Panc1 (cell line): Measurements from ENCODE around the gene THSD7B. TPM values are rescaled to one million over a fixed set of nuclear protein-coding genes. Genes with fewer than 3 reads are reported as not detected.

Source experiments
- ATAC-seq: fragments of 200-7000 bp; cut with Tn5 transposase; 2 replicates; pipeline ENCODE4 v1.9.1; 2020; ENCODE audit warnings: mild to moderate bottlenecking, moderate library complexity
- BruUV-seq: library from RNA; stranded (reverse); fragments of 400-500 nt; replicated peaks from 2 replicates; lab custom pipeline; 2021; lab: Mats Ljungman, UMichigan
- CTCF ChIA-PET: fragments of 300-600 bp; sonication (Branson Sonifier 250); formaldehyde crosslinking; loops from one replicate; lab custom pipeline; 2022; ENCODE audit warnings: antibody characterized with exemption; lab: Charles Lee
- POLR2A ChIA-PET: fragments of 300-600 bp; sonication (Branson Sonifier 250); formaldehyde crosslinking; loops from one replicate; lab custom pipeline; 2022; ENCODE audit warnings: antibody characterized with exemption; lab: Charles Lee
- DNase-seq: peaks from one replicate; pipeline ENCODE4 v3.0.0-alpha.2; 2010; ENCODE audit warnings: low read depth, low spot score
- H3K27ac ChIP-seq: 2 replicates; pipeline ENCODE4 v1.5.1; 2011; ENCODE audit warnings: mild to moderate bottlenecking, low read length, inconsistent platforms
- H3K27me3 ChIP-seq: fragments of 200-500 bp; sonication (Bioruptor generic); 2 replicates; pipeline ENCODE4 v1.6.0; 2014; ENCODE audit warnings: low read length, inconsistent platforms; ENCODE audit not compliant: control insufficient read depth, insufficient read depth
- H3K36me3 ChIP-seq: fragments of 200-500 bp; sonication (Bioruptor generic); 2 replicates; pipeline ENCODE4 v1.5.1; 2014; ENCODE audit warnings: inconsistent platforms, mild to moderate bottlenecking, low read length, moderate library complexity; ENCODE audit not compliant: control insufficient read depth, insufficient read depth
- H3K4me1 ChIP-seq: 2 replicates; pipeline ENCODE4 v1.5.1; 2011; ENCODE audit warnings: inconsistent platforms, mild to moderate bottlenecking, low read length, moderate library complexity; ENCODE audit not compliant: control insufficient read depth, insufficient read depth
- H3K4me3 ChIP-seq, 2 experiments: 2 replicates each; pipeline ENCODE4 v1.5.1; 2011 to 2012; ENCODE audit warnings: low read depth in 2 of 2, low read length in 2 of 2, mild to moderate bottlenecking in 2 of 2, inconsistent platforms in 1 of 2, moderate library complexity in 1 of 2
- H3K9me3 ChIP-seq: fragments of 200-500 bp; sonication (Bioruptor generic); 2 replicates; pipeline ENCODE4 v1.5.1; 2014; ENCODE audit warnings: low read depth, mild to moderate bottlenecking, inconsistent platforms, low read length, moderate library complexity; ENCODE audit not compliant: control insufficient read depth, insufficient read depth
- POLR2AphosphoS5 ChIP-seq: IDR thresholded peaks from 2 replicates; pipeline ENCODE4 v1.6.1; 2012; ENCODE audit warnings: mild to moderate bottlenecking, low read depth, low read length, moderate library complexity
- SIN3A ChIP-seq: IDR thresholded peaks from 2 replicates; pipeline ENCODE4 v1.6.1; 2012; ENCODE audit warnings: low read depth, mild to moderate bottlenecking, low read length, moderate library complexity, borderline replicate concordance; ENCODE audit not compliant: insufficient read depth
- TCF7L2 ChIP-seq: IDR thresholded peaks from 2 replicates; pipeline ENCODE4 v1.6.1; 2011; ENCODE audit warnings: mild to moderate bottlenecking, low read depth, low read length, inconsistent platforms
- in situ Hi-C: cut with HindIII; loops from 2 replicates; pipeline ENCODE4 v1.10.0; 2016; ENCODE audit warnings: low sequenced_read_pairs, low pct_unique_long_range_greater_than_20kb
- intact Hi-C: fragments of 100-400 bp; cut with micrococcal nuclease; formaldehyde crosslinking; loops from one replicate; pipeline ENCODE4 v1.10.0; 2022; ENCODE audit not compliant: unreplicated experiment
- total RNA-seq: library from RNA; stranded (reverse); gene quantifications from one replicate; pipeline ENCODE4 v1.2.1, GENCODE V29; 2021; ENCODE audit not compliant: unreplicated experiment
- TF ChIP-seq, protein P1 (sequence below): fragments of 450-650 bp; IDR thresholded peaks from 2 replicates; pipeline ENCODE4 v1.5.1; 2017; ENCODE audit warnings: mild to moderate bottlenecking
- TF ChIP-seq, protein P2 (sequence below), 2 experiments: IDR thresholded peaks; 2 replicates each; pipeline ENCODE4 v1.6.1; 2011 to 2012; ENCODE audit warnings: low read depth in 2 of 2, control low read depth in 1 of 2, low read length in 1 of 2, mild to moderate bottlenecking in 1 of 2, moderate library complexity in 1 of 2; ENCODE audit not compliant: insufficient read depth in 1 of 2

Gene THSD7B
- total RNA-seq, 1 experiment from 2014 or later: not detected

DNA sequence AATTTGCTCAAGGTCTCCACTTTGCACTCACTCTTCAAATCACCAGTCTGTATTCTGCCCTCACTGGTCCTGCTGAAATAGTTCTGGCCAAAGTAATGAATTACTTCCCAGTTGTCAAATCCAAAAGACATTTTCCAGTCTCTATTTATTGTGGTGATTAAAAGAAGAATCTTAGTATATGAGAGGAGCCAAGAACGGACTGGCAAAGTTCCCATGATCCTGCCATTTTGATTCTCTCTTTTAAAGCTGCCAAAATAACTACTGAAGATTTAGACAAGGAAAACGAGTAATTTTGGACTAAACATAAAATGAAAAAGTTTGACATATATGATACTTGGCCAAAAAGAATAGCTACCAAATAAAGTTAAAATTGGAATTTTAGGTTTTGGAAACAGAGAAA is 12.0 kb downstream of the THSD7B start:
- ATAC-seq (no peak), DNase-seq (no peak)
- TF ChIP-seq TCF7L2 (no peak), SIN3A (no peak)
- in situ Hi-C loops (no loop called here), intact Hi-C loops (no loop called here)
- Histone ChIP-seq H3K4me1 (no peaks in the 10 kb centered on the region), H3K36me3 (no peaks in the 10 kb centered on the region), H3K27ac (no peak overlapping the region), H3K9me3 (no peaks in the 10 kb centered on the region), H3K4me3 (no peak overlapping the region), H3K27me3 (no peaks in the 10 kb centered on the region)
- BruUV-seq: no TSS peak
- CTCF ChIA-PET: no interaction called here
- POLR2A ChIA-PET: no interaction called here

DNA sequence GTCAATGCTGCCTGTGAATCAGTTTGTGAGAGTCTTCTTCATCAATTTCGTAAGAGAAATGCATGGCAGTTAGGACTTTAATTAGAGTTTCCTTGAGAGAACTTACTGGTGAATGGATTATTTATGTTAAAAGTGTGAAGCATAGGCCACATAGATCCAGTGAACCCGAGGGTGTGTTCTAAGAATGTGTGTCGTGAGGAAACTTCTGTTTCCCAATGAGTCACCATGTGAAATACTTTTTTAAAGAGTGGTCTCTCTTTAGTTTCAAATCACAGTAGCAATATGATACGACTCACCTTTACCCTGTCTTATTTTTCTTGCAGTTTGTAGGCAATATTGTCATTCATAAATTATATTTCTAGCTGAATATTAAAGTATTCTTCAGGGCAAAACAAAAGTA is 18.5 kb downstream of the THSD7B start:
- no peak for ATAC-seq
- POLR2A ChIA-PET: no interaction called here

DNA sequence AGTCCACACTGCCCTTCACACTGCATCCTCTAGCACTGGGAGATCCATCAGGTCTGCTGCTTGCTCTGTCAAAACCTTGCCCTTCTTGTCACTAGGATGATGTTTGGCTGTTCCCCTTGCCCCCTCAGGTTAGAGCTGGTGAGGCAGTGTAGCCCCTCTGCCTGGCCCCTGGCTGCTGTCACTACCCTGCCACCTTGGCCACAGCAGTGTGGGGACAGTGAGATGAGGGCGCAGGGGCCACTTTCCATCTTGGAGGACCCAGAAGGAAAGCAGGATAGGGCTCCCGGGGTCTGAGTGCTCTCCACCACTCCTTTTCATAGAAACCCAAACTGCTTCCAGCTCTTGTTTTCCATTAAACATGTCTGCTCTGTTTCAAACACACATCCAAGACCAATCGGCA is 19.9 kb downstream of the THSD7B start:
- Histone ChIP-seq H3K4me1 (no peaks in the 10 kb centered on the region), H3K36me3 (no peaks in the 10 kb centered on the region), H3K9me3 (no peaks in the 10 kb centered on the region), H3K27me3 (no peaks in the 10 kb centered on the region), H3K27ac (no peak overlapping the region), H3K4me3 (no peak overlapping the region)
- no peak for ATAC-seq
- BruUV-seq: no TSS peak
- POLR2A ChIA-PET: no interaction called here
- CTCF ChIA-PET: no interaction called here
- TF ChIP-seq SIN3A (no peak), TCF7L2 (no peak), POLR2AphosphoS5 (no peak)
- TF ChIP-seq, protein P1, sequence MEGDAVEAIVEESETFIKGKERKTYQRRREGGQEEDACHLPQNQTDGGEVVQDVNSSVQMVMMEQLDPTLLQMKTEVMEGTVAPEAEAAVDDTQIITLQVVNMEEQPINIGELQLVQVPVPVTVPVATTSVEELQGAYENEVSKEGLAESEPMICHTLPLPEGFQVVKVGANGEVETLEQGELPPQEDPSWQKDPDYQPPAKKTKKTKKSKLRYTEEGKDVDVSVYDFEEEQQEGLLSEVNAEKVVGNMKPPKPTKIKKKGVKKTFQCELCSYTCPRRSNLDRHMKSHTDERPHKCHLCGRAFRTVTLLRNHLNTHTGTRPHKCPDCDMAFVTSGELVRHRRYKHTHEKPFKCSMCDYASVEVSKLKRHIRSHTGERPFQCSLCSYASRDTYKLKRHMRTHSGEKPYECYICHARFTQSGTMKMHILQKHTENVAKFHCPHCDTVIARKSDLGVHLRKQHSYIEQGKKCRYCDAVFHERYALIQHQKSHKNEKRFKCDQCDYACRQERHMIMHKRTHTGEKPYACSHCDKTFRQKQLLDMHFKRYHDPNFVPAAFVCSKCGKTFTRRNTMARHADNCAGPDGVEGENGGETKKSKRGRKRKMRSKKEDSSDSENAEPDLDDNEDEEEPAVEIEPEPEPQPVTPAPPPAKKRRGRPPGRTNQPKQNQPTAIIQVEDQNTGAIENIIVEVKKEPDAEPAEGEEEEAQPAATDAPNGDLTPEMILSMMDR: no peak
- TF ChIP-seq, protein P2, sequence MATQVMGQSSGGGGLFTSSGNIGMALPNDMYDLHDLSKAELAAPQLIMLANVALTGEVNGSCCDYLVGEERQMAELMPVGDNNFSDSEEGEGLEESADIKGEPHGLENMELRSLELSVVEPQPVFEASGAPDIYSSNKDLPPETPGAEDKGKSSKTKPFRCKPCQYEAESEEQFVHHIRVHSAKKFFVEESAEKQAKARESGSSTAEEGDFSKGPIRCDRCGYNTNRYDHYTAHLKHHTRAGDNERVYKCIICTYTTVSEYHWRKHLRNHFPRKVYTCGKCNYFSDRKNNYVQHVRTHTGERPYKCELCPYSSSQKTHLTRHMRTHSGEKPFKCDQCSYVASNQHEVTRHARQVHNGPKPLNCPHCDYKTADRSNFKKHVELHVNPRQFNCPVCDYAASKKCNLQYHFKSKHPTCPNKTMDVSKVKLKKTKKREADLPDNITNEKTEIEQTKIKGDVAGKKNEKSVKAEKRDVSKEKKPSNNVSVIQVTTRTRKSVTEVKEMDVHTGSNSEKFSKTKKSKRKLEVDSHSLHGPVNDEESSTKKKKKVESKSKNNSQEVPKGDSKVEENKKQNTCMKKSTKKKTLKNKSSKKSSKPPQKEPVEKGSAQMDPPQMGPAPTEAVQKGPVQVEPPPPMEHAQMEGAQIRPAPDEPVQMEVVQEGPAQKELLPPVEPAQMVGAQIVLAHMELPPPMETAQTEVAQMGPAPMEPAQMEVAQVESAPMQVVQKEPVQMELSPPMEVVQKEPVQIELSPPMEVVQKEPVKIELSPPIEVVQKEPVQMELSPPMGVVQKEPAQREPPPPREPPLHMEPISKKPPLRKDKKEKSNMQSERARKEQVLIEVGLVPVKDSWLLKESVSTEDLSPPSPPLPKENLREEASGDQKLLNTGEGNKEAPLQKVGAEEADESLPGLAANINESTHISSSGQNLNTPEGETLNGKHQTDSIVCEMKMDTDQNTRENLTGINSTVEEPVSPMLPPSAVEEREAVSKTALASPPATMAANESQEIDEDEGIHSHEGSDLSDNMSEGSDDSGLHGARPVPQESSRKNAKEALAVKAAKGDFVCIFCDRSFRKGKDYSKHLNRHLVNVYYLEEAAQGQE (IDR thresholded peaks at IDR 0.05; ENCODE audit: insufficient read depth in 1 of 2, low read depth in 2 of 2, low read length in 1 of 2): no peak
- intact Hi-C loops (no loop called here), in situ Hi-C loops (no loop called here)
- DNase-seq: no peak

More for the DNA sequence above, 18.5 kb downstream of the THSD7B start:
- in situ Hi-C loops (no loop called here), intact Hi-C loops (no loop called here)
- TF ChIP-seq TCF7L2: no peak
- TF ChIP-seq, protein P1: no peak
- no peak for TF ChIP-seq SIN3A
- TF ChIP-seq, protein P2 (IDR thresholded peaks at IDR 0.05; ENCODE audit: insufficient read depth in 1 of 2, low read depth in 2 of 2, low read length in 1 of 2): no peak
- no peak for TF ChIP-seq POLR2AphosphoS5
- no peak for DNase-seq
- Histone ChIP-seq H3K4me1 (no peaks in the 10 kb centered on the region), H3K27me3 (no peaks in the 10 kb centered on the region), H3K4me3 (no peak overlapping the region), H3K36me3 (no peaks in the 10 kb centered on the region), H3K9me3 (no peaks in the 10 kb centered on the region), H3K27ac (no peak overlapping the region)
- BruUV-seq: no TSS peak
- CTCF ChIA-PET: no interaction called here
